HepG2 (cell line): Measurements from ENCODE around the gene AP5Z1. TPM values are rescaled to one million over a fixed set of nuclear protein-coding genes. Genes with fewer than 3 reads are reported as not detected.
A peak's percentile ranks its signal among the peaks of the same experiment; 100 is the strongest.

Experiments
- CBX1 ChIP-seq: IDR thresholded peaks from one replicate; pipeline ENCODE4 v1.6.1; 2016; ENCODE audit warnings: antibody characterized with exemption, low read depth
- ELF4 ChIP-seq: sonication (generic); formaldehyde crosslinking; IDR thresholded peaks from 2 replicates; pipeline ENCODE4 v1.5.0; 2020; ENCODE audit warnings: missing genetic modification reagents, mild to moderate bottlenecking, moderate library complexity, borderline replicate concordance
- ETV5 ChIP-seq: IDR thresholded peaks from 2 replicates; pipeline ENCODE4 v1.6.1; 2018; ENCODE audit warnings: missing biosample characterization, missing genetic modification reagents, inconsistent platforms, borderline replicate concordance
- FOXK1 ChIP-seq: sonication (generic); formaldehyde crosslinking; IDR thresholded peaks from 2 replicates; pipeline ENCODE4 v1.4.0; 2020; ENCODE audit warnings: low read depth, missing genetic modification reagents, borderline replicate concordance
- KAT8 ChIP-seq: IDR thresholded peaks from 2 replicates; pipeline ENCODE4 v1.6.1; 2016; ENCODE audit warnings: missing genetic modification reagents, missing compliant biosample characterization
- KDM3A ChIP-seq: IDR thresholded peaks from 2 replicates; pipeline ENCODE4 v1.6.1; 2018; ENCODE audit warnings: low read depth, missing compliant biosample characterization
- KLF16 ChIP-seq, 2 experiments: sonication (generic) in 1 of 2; formaldehyde crosslinking in 1 of 2; IDR thresholded peaks; 2 replicates each; pipeline versions ENCODE4 v1.6.1 to v1.8.0; 2016 to 2023; ENCODE audit warnings: missing genetic modification reagents in 2 of 2, missing compliant biosample characterization in 1 of 2
- MAZ ChIP-seq, 2 experiments: sonication (generic) in 1 of 2; formaldehyde crosslinking in 1 of 2; IDR thresholded peaks; 2 replicates each; pipeline versions ENCODE4 v1.5.0 to v1.6.1; 2012 to 2020; ENCODE audit warnings: low read depth in 2 of 2, mild to moderate bottlenecking in 2 of 2, borderline replicate concordance in 1 of 2, improper control_type of control experiment in 1 of 2, low read length in 1 of 2, missing genetic modification reagents in 1 of 2, moderate library complexity in 1 of 2
- MIER2 ChIP-seq: IDR thresholded peaks from 2 replicates; pipeline ENCODE4 v1.6.1; 2016; ENCODE audit warnings: missing biosample characterization, missing genetic modification reagents
- MTA1 ChIP-seq: sonication (generic); formaldehyde crosslinking; IDR thresholded peaks from 2 replicates; pipeline ENCODE4 v1.4.0; 2020; ENCODE audit warnings: missing genetic modification reagents, mild to moderate bottlenecking, borderline replicate concordance
- MXI1 ChIP-seq: IDR thresholded peaks from 3 replicates; pipeline ENCODE4 v1.6.1; 2012; ENCODE audit warnings: low read depth, low read length, inconsistent platforms, borderline replicate concordance
- PRDM10 ChIP-seq: sonication (generic); formaldehyde crosslinking; IDR thresholded peaks from 2 replicates; pipeline ENCODE4 v1.4.0; 2020; ENCODE audit warnings: low read depth, missing genetic modification reagents
- RNF2 ChIP-seq: fragments of 450-650 bp; conservative IDR thresholded peaks from 2 replicates; pipeline ENCODE4 v1.6.1; 2016; ENCODE audit warnings: low read depth
- SIN3B ChIP-seq: fragments of 150-350 bp; IDR thresholded peaks from 2 replicates; pipeline ENCODE4 v1.6.1; 2014; ENCODE audit warnings: low read length
- XBP1 ChIP-seq: sonication (generic); formaldehyde crosslinking; IDR thresholded peaks from 2 replicates; pipeline ENCODE4 v1.5.0; 2020; ENCODE audit warnings: missing genetic modification reagents
- ZFP91 ChIP-seq: sonication (generic); formaldehyde crosslinking; IDR thresholded peaks from 2 replicates; pipeline ENCODE4 v1.9.0; 2022; ENCODE audit warnings: missing genetic modification reagents, mild to moderate bottlenecking, borderline replicate concordance
- ZFX ChIP-seq: sonication (generic); formaldehyde crosslinking; IDR thresholded peaks from 2 replicates; pipeline ENCODE4 v1.4.0; 2020; ENCODE audit warnings: mild to moderate bottlenecking, low read depth, missing genetic modification reagents, moderate library complexity
- ZKSCAN8 ChIP-seq: IDR thresholded peaks from 2 replicates; pipeline ENCODE4 v1.6.1; 2016; ENCODE audit warnings: borderline replicate concordance, missing genetic modification reagents, missing compliant biosample characterization
- ZNF12 ChIP-seq: sonication (generic); formaldehyde crosslinking; IDR thresholded peaks from 2 replicates; pipeline ENCODE4 v1.5.0; 2020; ENCODE audit warnings: missing genetic modification reagents
- ZNF124 ChIP-seq: sonication (generic); formaldehyde crosslinking; IDR thresholded peaks from 2 replicates; pipeline ENCODE4 v1.4.0; 2020; ENCODE audit warnings: missing genetic modification reagents
- ZNF138 ChIP-seq: sonication (generic); formaldehyde crosslinking; IDR thresholded peaks from 2 replicates; pipeline ENCODE4 v1.5.0; 2020; ENCODE audit warnings: mild to moderate bottlenecking, low read depth, missing genetic modification reagents
- ZNF331 ChIP-seq: sonication (generic); formaldehyde crosslinking; IDR thresholded peaks from 2 replicates; pipeline ENCODE4 v1.4.0; 2020; ENCODE audit warnings: missing genetic modification reagents
- ZNF382 ChIP-seq: sonication (generic); formaldehyde crosslinking; IDR thresholded peaks from 2 replicates; pipeline ENCODE4 v1.5.0; 2020; ENCODE audit warnings: missing genetic modification reagents, mild to moderate bottlenecking, borderline replicate concordance
- ZNF570 ChIP-seq: sonication (generic); formaldehyde crosslinking; IDR thresholded peaks from 2 replicates; pipeline ENCODE4 v1.4.0; 2020; ENCODE audit warnings: mild to moderate bottlenecking, missing genetic modification reagents, borderline replicate concordance
- ZNF644 ChIP-seq: IDR thresholded peaks from 2 replicates; pipeline ENCODE4 v1.6.1; 2016; ENCODE audit warnings: low read depth
- ZNF772 ChIP-seq: sonication (generic); formaldehyde crosslinking; IDR thresholded peaks from 2 replicates; pipeline ENCODE4 v1.5.0; 2020; ENCODE audit warnings: mild to moderate bottlenecking, missing genetic modification reagents
- ZNF775 ChIP-seq: sonication (generic); formaldehyde crosslinking; IDR thresholded peaks from 2 replicates; pipeline ENCODE4 v1.4.0; 2020; ENCODE audit warnings: missing genetic modification reagents, mild to moderate bottlenecking, moderate library complexity, borderline replicate concordance
- polyA plus RNA-seq, 8 experiments: library from polyadenylated mRNA; depleted of rRNA in 3 of 8; stranded (reverse) in 7 of 8; unstranded in 1 of 8; fragments of >200 nt; fragmentation: Illumina TruSeq in 4 of 8; extraction: Trizol in 4 of 8; gene quantifications; 2 replicates each; pipeline versions ENCODE4 v1.2.1 to v1.2.3, GENCODE V29; 2011 to 2016; ENCODE audit warnings: low read depth in 4 of 8, missing spikeins in 1 of 8, mixed read lengths in 1 of 8; ENCODE audit not compliant: insufficient read depth in 1 of 8
- total RNA-seq, 5 experiments: library from RNA; depleted of rRNA; stranded (reverse); fragments of >200 nt; fragmentation: Illumina TruSeq; extraction: Trizol; gene quantifications; 2 replicates each; pipeline ENCODE4 v1.2.3, GENCODE V29; 2016; ENCODE audit warnings: low read depth in 1 of 5

Gene AP5Z1
- total and polyA plus RNA-seq, 2 of the 13 experiments (the other 11 are each of a cell fraction or from before 2014, with no cell fraction given): 9.3 to 15.1 TPM

DNA sequence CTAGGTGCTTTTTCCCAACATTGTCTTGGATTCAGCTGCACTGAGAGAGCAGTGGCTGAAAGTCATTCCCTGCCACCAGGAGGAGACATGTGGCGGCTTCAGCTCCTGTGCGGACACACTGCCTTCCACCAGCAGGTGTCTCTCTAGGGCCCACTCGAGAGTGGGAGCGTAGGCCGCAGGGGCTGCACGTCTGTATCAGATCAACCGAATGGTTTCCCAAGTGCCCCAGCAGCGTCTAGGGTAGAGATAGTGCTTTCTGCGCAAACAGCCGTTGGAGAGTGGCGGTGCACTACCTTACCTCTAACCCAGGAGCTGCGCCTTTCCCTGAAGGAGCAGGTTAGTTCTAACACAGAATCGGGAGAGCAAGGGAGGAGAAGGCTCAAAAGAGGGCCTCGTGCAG lies 54.8 kb downstream of the AP5Z1 start (continued):
- no peak for TF ChIP-seq ELF4
- TF ChIP-seq MAZ (IDR thresholded peaks at IDR 0.05; ENCODE audit: borderline replicate concordance, low read depth, low read length): peak; percentile 45; the same call in 1 of the 2 replicates
- TF ChIP-seq MAZ (CRISPR knock-in tag; IDR thresholded peaks at IDR 0.05; ENCODE audit: low read depth): peak; percentile 51; the same call in 1 of the 2 replicates
- TF ChIP-seq PRDM10 (CRISPR knock-in tag): no peak
- no peak for TF ChIP-seq ZNF775 (CRISPR knock-in tag)
- peak in 1 of 2 experiments; percentile 44; a peak in 1 of 4 replicates for TF ChIP-seq KLF16 (CRISPR knock-in tag; IDR thresholded peaks at IDR 0.05)
- peak; percentile 58; the same call in 1 of the 2 replicates for TF ChIP-seq RNF2
- TF ChIP-seq ZFP91 (CRISPR knock-in tag): peak; percentile 74
- TF ChIP-seq ZNF644 (CRISPR knock-in tag): no peak
- peak; percentile 80; the same call in 1 of the 2 replicates for TF ChIP-seq ZNF772 (CRISPR knock-in tag)
- no peak for TF ChIP-seq ZNF570 (CRISPR knock-in tag)
- no peak for TF ChIP-seq MTA1
- no peak for TF ChIP-seq SIN3B
- 0 out of 2 replicates have a peak, but pooled peaks have one; percentile 35 for TF ChIP-seq ZKSCAN8 (CRISPR knock-in tag)
- peak; percentile 59; the same call in 1 of the 2 replicates for TF ChIP-seq ZNF124
- TF ChIP-seq ZNF331 (CRISPR knock-in tag): peak; percentile 82
- no peak for TF ChIP-seq CBX1
- no peak for TF ChIP-seq XBP1
- TF ChIP-seq ZNF12 (CRISPR knock-in tag): peak; percentile 54
- peak; percentile 28; the same call in 1 of the 2 replicates for TF ChIP-seq FOXK1 (CRISPR knock-in tag)
- TF ChIP-seq KAT8 (CRISPR knock-in tag): peak; percentile 61; the same call in 1 of the 2 replicates
- peak; percentile 54; the same call in 1 of the 2 replicates for TF ChIP-seq MIER2 (CRISPR knock-in tag)
- 0 out of 2 replicates have a peak, but pooled peaks have one; percentile 28 for TF ChIP-seq KDM3A (CRISPR knock-in tag)
- 0 out of 2 replicates have a peak, but pooled peaks have one; percentile 18 for TF ChIP-seq ETV5 (CRISPR knock-in tag)
- 0 out of 3 replicates have a peak, but pooled peaks have one; percentile 15 for TF ChIP-seq MXI1
- peak; percentile 91 for TF ChIP-seq ZFX (CRISPR knock-in tag)
- TF ChIP-seq ZNF138 (CRISPR knock-in tag): peak; percentile 63; the same call in 1 of the 2 replicates
- no peak for TF ChIP-seq ZNF382 (CRISPR knock-in tag)
